ENCODE results near the gene AKTIP.

AKTIP gene

GRCh38 chr16:53476867-53477266 lies 26.1 kb downstream of the AKTIP start:
- DNase-seq = no peak

GRCh38 chr16:53465606-53466280 lies 37.3 kb downstream of the AKTIP start:
- no peak for DNase-seq

DNA sequence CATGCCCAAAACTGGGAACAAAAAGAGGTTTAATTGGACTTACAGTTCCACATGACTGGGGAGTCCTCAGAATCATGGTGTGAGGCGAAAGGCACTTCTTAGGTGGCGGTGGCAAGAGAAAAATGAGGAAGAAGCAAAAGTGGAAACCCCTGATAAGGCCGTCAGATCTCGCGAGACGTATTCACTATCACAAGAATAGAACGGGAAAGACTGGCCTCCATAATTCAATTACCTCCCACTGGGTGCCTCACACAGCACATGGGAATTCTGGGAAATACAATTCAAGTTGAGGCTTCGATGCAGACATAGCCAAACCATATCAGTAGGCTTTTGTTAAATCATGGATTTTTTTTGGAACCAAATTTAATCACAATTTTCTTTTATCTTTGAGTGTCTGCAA lies 44.4 kb downstream of the AKTIP start:
- no peak for DNase-seq

DNA sequence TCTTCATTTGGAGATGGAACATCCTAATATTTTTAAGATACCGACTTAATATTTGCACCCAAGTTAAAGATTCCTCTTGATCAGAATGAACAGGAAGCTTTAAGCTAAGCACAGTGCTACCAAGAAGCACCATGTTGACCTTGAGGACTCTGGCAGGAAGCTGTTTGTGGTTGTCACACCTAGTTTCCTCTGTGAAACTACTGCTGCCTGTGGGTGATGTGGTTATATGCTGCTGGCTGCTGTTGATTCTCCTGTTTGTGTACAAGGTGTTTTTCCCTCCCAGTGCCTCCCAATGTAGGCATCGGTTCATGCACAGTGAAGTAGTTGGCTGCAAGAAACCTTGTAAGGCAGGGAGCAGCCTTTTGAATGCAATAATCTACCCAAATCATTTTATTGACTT lies 45.3 kb downstream of the AKTIP start:
- DNase-seq = peak; percentile 65

DNA sequence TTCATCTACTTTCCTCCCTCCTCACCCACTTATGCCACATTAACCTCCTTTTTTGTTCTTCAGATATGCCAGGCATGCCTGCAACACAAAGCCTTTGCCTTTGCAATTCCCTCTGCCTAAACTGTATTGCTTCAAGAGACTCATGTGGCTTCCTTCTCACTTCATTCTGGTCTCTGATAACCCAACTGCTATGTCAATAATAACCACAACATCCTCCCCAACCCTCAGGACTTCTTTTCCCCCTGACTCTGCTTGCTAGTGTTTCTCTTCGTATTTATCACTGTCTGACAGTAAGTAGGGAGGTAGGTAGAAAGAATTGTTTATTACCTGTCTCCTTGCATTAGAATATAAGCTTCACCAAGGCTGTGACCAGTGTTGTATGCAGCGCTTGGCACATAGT lies 46.4 kb downstream of the AKTIP start:
- DNase-seq = no peak

GRCh38 chr16:53453928-53454327 lies 49.1 kb downstream of the AKTIP start:
- DNase-seq = no peak

DNA sequence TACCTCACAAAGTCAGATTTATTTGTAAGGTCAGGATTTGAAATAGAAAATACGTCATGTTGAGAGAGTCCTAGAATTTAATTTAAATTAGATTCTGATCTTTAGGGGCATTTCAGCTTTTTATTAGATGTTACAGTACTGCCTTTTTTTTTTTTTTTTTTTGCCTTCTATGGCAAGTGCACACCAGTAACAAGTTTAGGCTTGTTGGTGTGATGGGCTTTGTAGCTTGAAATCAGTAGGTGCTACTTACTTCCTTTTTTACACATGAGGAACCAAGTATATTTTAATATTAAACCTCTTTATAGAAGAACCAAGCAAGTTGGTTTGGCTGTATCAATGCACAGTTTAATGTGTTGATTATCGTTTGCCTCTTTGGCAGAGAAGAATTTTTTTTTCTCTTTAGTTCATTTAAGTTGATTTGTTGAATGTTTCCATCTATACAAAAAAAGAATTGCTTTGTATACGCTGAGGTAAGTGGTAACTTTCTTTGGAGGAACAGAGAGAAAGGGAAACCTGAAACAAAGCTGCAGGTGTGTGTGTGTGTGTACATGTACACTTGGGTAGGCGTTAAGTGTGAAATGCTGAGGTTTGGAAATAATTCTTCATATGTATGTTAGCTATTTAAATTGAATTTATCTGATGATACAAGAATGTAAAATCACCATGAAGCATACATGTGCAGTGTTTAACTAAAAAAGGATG lies 53.0 kb downstream of the AKTIP start:
- DNase-seq = no peak

- no peak for DNase-seq
Measured at GRCh38 chr16:53446090-53446489, 56.9 kb downstream of the AKTIP start.

DNA sequence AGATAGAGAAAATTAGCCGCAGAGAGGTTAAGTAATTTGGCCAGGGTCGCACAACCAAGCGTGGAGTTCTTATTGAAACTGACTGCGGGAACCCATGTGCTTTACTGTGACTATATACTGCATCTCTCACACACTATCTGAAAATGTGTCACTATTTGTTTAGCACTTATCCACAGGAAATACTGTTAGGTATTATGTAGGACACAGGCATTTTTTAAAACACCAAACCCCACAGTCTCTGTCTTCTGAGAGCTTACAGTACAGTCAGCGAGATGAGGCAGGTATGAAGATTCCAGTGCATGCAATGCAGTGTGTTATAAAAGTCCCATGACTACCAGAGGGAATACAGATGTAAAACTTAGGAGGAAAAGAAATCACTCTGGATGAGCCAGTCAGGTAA lies 57.5 kb downstream of the AKTIP start:
- DNase-seq = no peak
